OCI-LY7 (cell line): Measurements from ENCODE around the gene ODAD3. TPM values are rescaled to one million over a fixed set of nuclear protein-coding genes. Genes with fewer than 3 reads are reported as not detected.
A peak's percentile ranks its signal among the peaks of the same experiment; 100 is the strongest.

ENCODE experiments used
- BruUV-seq: library from RNA; stranded (reverse); fragments of 400-500 nt; replicated peaks from 2 replicates; lab custom pipeline; 2021; lab: Mats Ljungman, UMichigan
- CTCF ChIA-PET: fragments of 300-600 bp; sonication (Branson Sonifier 250); formaldehyde crosslinking; loops from one replicate; lab custom pipeline; 2022; ENCODE audit warnings: antibody characterized with exemption; ENCODE audit not compliant: unreplicated experiment; lab: Charles Lee
- POLR2A ChIA-PET: fragments of 300-600 bp; sonication (Branson Sonifier 250); formaldehyde crosslinking; loops from one replicate; lab custom pipeline; 2022; ENCODE audit warnings: antibody characterized with exemption; lab: Charles Lee
- DNase-seq: peaks from one replicate; pipeline ENCODE4 v3.0.0-alpha.2; 2015; ENCODE audit warnings: low spot score
- H2AFZ ChIP-seq: fragments of 200-600 bp; sonication (generic), shearing (Covaris generic); 2 replicates; pipeline ENCODE4 v1.6.1; 2014; ENCODE audit warnings: mild to moderate bottlenecking, antibody characterized with exemption, low read length, moderate library complexity
- H3K27ac ChIP-seq: fragments of 200-600 bp; sonication (generic); 2 replicates; pipeline ENCODE4 v1.5.1; 2014; ENCODE audit warnings: mixed run types, low read depth, mild to moderate bottlenecking, moderate library complexity, low read length, inconsistent platforms; ENCODE audit not compliant: poor library complexity, severe bottlenecking
- H3K36me3 ChIP-seq: fragments of 200-600 bp; sonication (generic); 2 replicates; pipeline ENCODE4 v1.6.1; 2014; ENCODE audit warnings: mild to moderate bottlenecking, antibody characterized with exemption, low read length, moderate library complexity, mixed read lengths; ENCODE audit not compliant: insufficient read depth
- H3K4me1 ChIP-seq: fragments of 200-600 bp; sonication (generic); 2 replicates; pipeline ENCODE4 v1.5.1; 2014; ENCODE audit warnings: mild to moderate bottlenecking, low read length; ENCODE audit not compliant: insufficient read depth, poor library complexity, severe bottlenecking
- H3K4me2 ChIP-seq: fragments of 200-600 bp; sonication (generic); 2 replicates; pipeline ENCODE4 v1.6.1; 2014; ENCODE audit warnings: mild to moderate bottlenecking, low read length
- H3K4me3 ChIP-seq: fragments of 200-600 bp; sonication (generic); 2 replicates; pipeline ENCODE4 v1.5.1; 2014; ENCODE audit warnings: mild to moderate bottlenecking, low read depth, low read length; ENCODE audit not compliant: poor library complexity, severe bottlenecking
- H3K79me2 ChIP-seq: fragments of 200-600 bp; sonication (generic); 2 replicates; pipeline ENCODE4 v1.6.1; 2016; ENCODE audit warnings: low read depth, mild to moderate bottlenecking, low read length, moderate library complexity, mixed read lengths; ENCODE audit not compliant: insufficient read depth
- H3K9me2 ChIP-seq: fragments of 200-600 bp; sonication (generic); 2 replicates; pipeline ENCODE4 v1.6.1; 2016; ENCODE audit warnings: mild to moderate bottlenecking, low read length, mixed read lengths; ENCODE audit not compliant: insufficient read depth
- H3K9me3 ChIP-seq: fragments of 200-600 bp; sonication (generic); 2 replicates; pipeline ENCODE4 v1.6.1; 2014; ENCODE audit warnings: mild to moderate bottlenecking, mixed run types, low read length, mixed read lengths
- H4K20me1 ChIP-seq: fragments of 200-600 bp; sonication (generic); 2 replicates; pipeline ENCODE4 v1.6.1; 2014; ENCODE audit warnings: mild to moderate bottlenecking, antibody characterized with exemption, low read length, moderate library complexity, mixed read lengths; ENCODE audit not compliant: insufficient read depth
- EZH2phosphoT487 ChIP-seq: fragments of 200-600 bp; sonication (generic); IDR thresholded peaks from 2 replicates; pipeline ENCODE4 v1.6.1; 2018; ENCODE audit warnings: low read depth, borderline replicate concordance, mild to moderate bottlenecking, mixed run types, antibody characterized with exemption, low read length, moderate library complexity, mixed read lengths
- intact Hi-C: fragments of 100-400 bp; cut with micrococcal nuclease; formaldehyde crosslinking; loops from one replicate; pipeline ENCODE4 v1.10.0; 2022; ENCODE audit not compliant: unreplicated experiment
- total RNA-seq, 2 experiments: library from RNA; depleted of rRNA in 1 of 2; stranded (reverse); fragments of >200 nt in 1 of 2; shearing (Covaris generic) in 1 of 2; gene quantifications; 2 replicates each; pipeline ENCODE4 v1.2.3, GENCODE V29; 2014 to 2022
- TF ChIP-seq, protein P1 (sequence below): fragments of 200-600 bp; sonication (generic); conservative IDR thresholded peaks from 2 replicates; pipeline ENCODE4 v1.5.1; 2014; ENCODE audit warnings: mild to moderate bottlenecking, antibody characterized with exemption, low read length, moderate library complexity, mixed read lengths

ODAD3 gene
- total RNA-seq, 2 experiments from 2014 or later = 0.28 to 1.2 TPM

DNA sequence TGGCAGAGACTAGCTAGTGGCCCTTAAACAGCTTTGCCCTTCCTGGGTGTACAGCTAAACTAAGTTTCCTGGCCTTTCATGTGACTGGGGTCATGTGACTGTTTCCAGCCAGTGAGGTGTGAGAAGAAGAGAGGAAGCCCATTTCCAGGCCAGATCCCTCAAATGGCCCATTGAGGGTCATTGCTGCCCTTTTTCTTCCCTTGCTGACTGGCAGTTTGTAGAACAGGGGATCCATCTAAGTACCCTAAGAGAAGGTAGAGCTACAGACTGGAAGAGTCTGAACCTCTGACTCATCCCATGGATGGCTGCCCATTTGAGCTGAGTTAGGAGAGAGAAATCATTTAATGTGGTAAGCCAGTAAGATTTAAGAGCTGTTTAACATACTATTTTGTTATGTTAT is 57.7 kb downstream of the ODAD3 start:
- POLR2A ChIA-PET = interaction anchor here (0.7 to 1.7 kb wide), 4 partner anchors 37 to 458 kb away, joined by 4 to 7 read pairs (median 4); partner anchors contain the start of gene RAB3D
- H2AFZ ChIP-seq = peak overlapping the region; percentile 77
- DNase-seq = peak; percentile 79

DNA sequence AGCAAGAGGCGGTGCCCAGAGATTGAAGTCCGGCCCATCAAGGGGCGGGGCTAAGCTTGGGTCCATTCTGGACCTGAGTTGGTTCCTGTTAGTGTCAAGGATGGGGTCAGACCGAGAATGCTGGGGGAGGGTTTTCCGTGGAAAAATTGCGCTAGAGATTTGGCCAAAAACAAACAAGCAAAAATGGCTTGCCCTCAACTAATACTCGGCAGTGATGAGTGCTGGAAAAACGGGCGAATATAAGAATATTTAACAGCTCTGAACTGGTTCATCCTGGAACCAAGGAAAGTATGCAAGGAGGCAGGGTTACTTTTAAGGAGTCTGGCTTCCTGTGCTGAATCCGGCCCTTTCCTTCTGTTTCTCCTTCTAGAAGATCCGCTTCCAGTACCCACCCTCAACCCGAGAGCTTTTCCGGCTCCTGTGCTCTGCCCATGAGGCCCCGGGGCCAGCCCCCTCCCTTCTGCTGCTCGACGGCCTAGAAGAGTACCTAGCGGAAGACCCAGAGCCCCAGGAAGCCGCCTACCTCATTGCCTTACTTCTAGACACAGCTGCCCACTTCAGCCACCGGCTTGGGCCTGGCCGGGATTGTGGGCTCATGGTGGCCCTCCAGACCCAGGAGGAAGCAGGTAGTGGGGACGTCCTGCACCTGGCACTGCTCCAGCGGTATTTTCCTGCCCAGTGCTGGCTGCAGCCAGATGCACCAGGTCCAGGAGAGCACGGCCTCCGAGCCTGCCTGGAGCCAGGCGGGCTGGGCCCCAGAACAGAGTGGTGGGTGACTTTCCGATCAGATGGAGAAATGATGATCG is 59.6 kb downstream of the ODAD3 start:
- H3K4me2 ChIP-seq = peak overlapping the region; percentile 73
- H3K4me1 ChIP-seq = peaks cover 48% of the 10 kb centered on the region
- BruUV-seq = TSS peak; percentile 97
- peak overlapping the region; percentile 10; the same call in 1 of the 2 replicates for H2AFZ ChIP-seq
- peak overlapping the region; percentile 87 for H3K4me3 ChIP-seq
- CTCF ChIA-PET = interaction anchor here (0.6 to 2.6 kb wide), 6 partner anchors 30 to 1468 kb away, joined by 3 to 11 read pairs (median 3); no protein-coding TSS in a partner anchor
- DNase-seq = peak; percentile 92
- POLR2A ChIA-PET = interaction anchor here (0.6 to 2.3 kb wide), 16 partner anchors 12 to 402 kb away, joined by 3 to 10 read pairs (median 4); partner anchors contain the start of genes CCDC159, ELOF1 and TSPAN16
- no peaks in the 10 kb centered on the region for H4K20me1 ChIP-seq
- peaks cover 18% of the 10 kb centered on the region; the same call in 1 of the 2 replicates for H3K36me3 ChIP-seq
- H3K27ac ChIP-seq = peak overlapping the region; percentile 80
- H3K79me2 ChIP-seq = peaks cover 26% of the 10 kb centered on the region
- no peaks in the 10 kb centered on the region for H3K9me2 ChIP-seq
- intact Hi-C loops = loop anchor here (2.0 kb wide), 2 partner anchors 29 to 83 kb away; partner anchors contain the start of genes CCDC159 and TMEM205
- TF ChIP-seq, protein P1, sequence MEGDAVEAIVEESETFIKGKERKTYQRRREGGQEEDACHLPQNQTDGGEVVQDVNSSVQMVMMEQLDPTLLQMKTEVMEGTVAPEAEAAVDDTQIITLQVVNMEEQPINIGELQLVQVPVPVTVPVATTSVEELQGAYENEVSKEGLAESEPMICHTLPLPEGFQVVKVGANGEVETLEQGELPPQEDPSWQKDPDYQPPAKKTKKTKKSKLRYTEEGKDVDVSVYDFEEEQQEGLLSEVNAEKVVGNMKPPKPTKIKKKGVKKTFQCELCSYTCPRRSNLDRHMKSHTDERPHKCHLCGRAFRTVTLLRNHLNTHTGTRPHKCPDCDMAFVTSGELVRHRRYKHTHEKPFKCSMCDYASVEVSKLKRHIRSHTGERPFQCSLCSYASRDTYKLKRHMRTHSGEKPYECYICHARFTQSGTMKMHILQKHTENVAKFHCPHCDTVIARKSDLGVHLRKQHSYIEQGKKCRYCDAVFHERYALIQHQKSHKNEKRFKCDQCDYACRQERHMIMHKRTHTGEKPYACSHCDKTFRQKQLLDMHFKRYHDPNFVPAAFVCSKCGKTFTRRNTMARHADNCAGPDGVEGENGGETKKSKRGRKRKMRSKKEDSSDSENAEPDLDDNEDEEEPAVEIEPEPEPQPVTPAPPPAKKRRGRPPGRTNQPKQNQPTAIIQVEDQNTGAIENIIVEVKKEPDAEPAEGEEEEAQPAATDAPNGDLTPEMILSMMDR = no peak
- TF ChIP-seq EZH2phosphoT487 = no peak
- no peaks in the 10 kb centered on the region for H3K9me3 ChIP-seq

More for the DNA sequence above, 57.7 kb downstream of the ODAD3 start:
- Histone ChIP-seq H3K9me2 (no peaks in the 10 kb centered on the region), H3K9me3 (no peaks in the 10 kb centered on the region), H3K4me3 (peak overlapping the region; percentile 87), H3K4me1 (peaks cover 57% of the 10 kb centered on the region), H3K27ac (peak overlapping the region; percentile 80), H3K4me2 (peak overlapping the region; percentile 73), H3K36me3 (peaks cover 18% of the 10 kb centered on the region; the same call in 1 of the 2 replicates), H4K20me1 (no peaks in the 10 kb centered on the region), H3K79me2 (peaks cover 26% of the 10 kb centered on the region)
- TF ChIP-seq, protein P1 = no peak
- no peak for TF ChIP-seq EZH2phosphoT487
- intact Hi-C loops = no loop called here
- no TSS peak for BruUV-seq
- CTCF ChIA-PET = interaction anchor here (2.6 kb wide), 1 partner anchor 105 kb away, joined by 11 read pairs; no protein-coding TSS in a partner anchor
